HUES48 (cell line): ENCODE measurements around the gene MAZ.

Experiments
- H3K27ac ChIP-seq: one replicate; pipeline ENCODE4 v1.7.0; 2013; ENCODE audit warnings: low read depth, low read length, inconsistent platforms
- H3K27me3 ChIP-seq: 2 replicates; pipeline ENCODE4 v1.6.1; 2013; ENCODE audit warnings: mild to moderate bottlenecking, low read length; ENCODE audit not compliant: control insufficient read depth, insufficient read depth
- H3K36me3 ChIP-seq: 2 replicates; pipeline ENCODE4 v1.6.1; 2013; ENCODE audit warnings: low read length; ENCODE audit not compliant: control insufficient read depth, insufficient read depth
- H3K4me1 ChIP-seq: 2 replicates; pipeline ENCODE4 v1.6.1; 2013; ENCODE audit warnings: mild to moderate bottlenecking, low read length; ENCODE audit not compliant: control insufficient read depth, insufficient read depth
- H3K4me3 ChIP-seq: 2 replicates; pipeline ENCODE4 v1.5.1; 2013; ENCODE audit warnings: mild to moderate bottlenecking, low read depth, low read length
- H3K9ac ChIP-seq: 2 replicates; pipeline ENCODE4 v1.6.1; 2013; ENCODE audit warnings: mild to moderate bottlenecking, low read depth, low read length, moderate library complexity
- H3K9me3 ChIP-seq: 2 replicates; pipeline ENCODE4 v1.6.1; 2013; ENCODE audit warnings: low read length; ENCODE audit not compliant: control insufficient read depth, insufficient read depth

MAZ gene

GRCh38 chr16:29818082-29818481 is 11.8 kb downstream of the MAZ start:
- Histone ChIP-seq H3K4me1 (peaks cover 17% of the 10 kb centered on the region), H3K27me3 (no peaks in the 10 kb centered on the region), H3K9ac (no peak overlapping the region), H3K9me3 (no peaks in the 10 kb centered on the region), H3K4me3 (no peak overlapping the region), H3K27ac (no peak overlapping the region), H3K36me3 (peaks cover 33% of the 10 kb centered on the region)

DNA sequence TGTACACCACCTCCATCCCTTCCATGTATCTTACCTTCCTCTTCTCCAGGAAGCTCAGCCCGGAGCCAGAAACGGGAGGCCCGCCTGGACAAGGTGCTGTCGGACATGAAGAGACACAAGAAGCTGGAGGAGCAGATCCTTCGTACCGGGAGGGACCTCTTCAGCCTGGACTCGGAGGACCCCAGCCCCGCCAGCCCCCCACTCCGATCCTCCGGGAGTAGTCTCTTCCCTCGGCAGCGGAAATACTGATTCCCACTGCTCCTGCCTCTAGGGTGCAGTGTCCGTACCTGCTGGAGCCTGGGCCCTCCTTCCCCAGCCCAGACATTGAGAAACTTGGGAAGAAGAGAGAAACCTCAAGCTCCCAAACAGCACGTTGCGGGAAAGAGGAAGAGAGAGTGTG is 13.2 kb downstream of the MAZ start:
- Histone ChIP-seq H3K9me3 (no peaks in the 10 kb centered on the region), H3K27me3 (no peaks in the 10 kb centered on the region), H3K9ac (no peak overlapping the region), H3K4me3 (no peak overlapping the region), H3K36me3 (peaks cover 33% of the 10 kb centered on the region), H3K27ac (no peak overlapping the region), H3K4me1 (peaks cover 6% of the 10 kb centered on the region)

DNA sequence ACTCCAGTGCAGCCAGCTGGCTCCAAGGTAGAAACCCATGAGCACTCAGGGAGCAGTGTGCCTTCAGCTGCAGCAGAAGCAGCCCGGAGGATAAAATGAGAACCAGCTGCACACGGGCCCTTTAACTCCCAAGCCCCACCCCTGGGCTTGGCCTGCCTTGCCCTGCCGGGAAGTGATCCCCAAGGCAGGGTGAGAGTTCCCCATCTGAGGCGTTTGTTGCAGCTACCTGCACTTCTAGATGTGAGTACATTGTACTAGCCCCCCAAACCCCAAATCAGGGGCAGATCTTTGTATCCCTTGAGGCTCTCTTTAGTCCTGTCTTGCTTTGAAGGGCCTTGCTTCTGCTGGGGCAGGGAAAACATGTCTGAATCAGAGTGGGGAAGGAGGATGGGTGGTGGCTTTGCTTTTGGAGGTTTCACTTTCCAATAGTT is 14.0 kb downstream of the MAZ start, which contains the start of gene MVP:
Gene MVP, plus strand, starts transcription at position 192 of the 431 bp plus-strand sequence. CDS start 10,088 bp downstream, outside the sequence.
- H3K9me3 ChIP-seq, result no peaks in the 10 kb centered on the region
- H3K27ac ChIP-seq, result peak within 1 kb of the TSS; percentile 2
- no peaks in the 10 kb centered on the region for H3K27me3 ChIP-seq
- H3K9ac ChIP-seq, result no peak within 1 kb of the TSS
- peaks cover 4% of the 10 kb centered on the region for H3K4me1 ChIP-seq
- H3K4me3 ChIP-seq, result no peak within 1 kb of the TSS
- H3K36me3 ChIP-seq, result peaks cover 33% of the 10 kb centered on the region

- Histone ChIP-seq H3K36me3 (peaks cover 33% of the 10 kb centered on the region), H3K9me3 (no peaks in the 10 kb centered on the region), H3K27ac (peak overlapping the region; percentile 2), H3K4me3 (no peak overlapping the region), H3K4me1 (peaks cover 8% of the 10 kb centered on the region), H3K9ac (no peak overlapping the region), H3K27me3 (no peaks in the 10 kb centered on the region)
Measured at GRCh38 chr16:29820730-29821642, 14.7 kb downstream of the MAZ start.

DNA sequence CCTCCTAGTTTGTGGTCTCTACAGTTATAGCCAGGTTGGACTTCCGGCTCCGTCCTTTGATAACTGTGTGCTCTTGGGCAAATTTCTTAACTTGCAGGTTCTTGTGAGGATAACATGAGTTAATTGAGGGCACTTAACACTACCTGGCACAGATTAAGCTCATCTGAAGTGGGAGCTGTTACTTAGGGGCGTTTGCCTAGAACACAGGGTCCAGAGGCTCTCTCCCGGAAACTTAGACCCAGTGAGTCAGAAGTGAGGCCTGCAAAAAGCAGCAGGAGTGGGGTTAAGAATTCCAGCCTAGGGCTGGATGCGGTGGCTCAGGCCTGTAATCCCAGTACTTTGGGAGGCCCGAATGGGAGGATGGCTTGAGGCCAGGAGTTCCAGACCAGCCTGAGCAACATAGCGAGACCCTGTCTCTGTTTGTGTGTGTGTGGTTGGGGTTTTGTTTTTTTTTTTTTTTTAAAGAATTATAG is 15.3 kb downstream of the MAZ start:
- peak overlapping the region; percentile 2 for H3K27ac ChIP-seq
- no peaks in the 10 kb centered on the region for H3K9me3 ChIP-seq
- peaks cover 8% of the 10 kb centered on the region for H3K4me1 ChIP-seq
- peaks cover 33% of the 10 kb centered on the region for H3K36me3 ChIP-seq
- no peak overlapping the region for H3K4me3 ChIP-seq
- H3K27me3 ChIP-seq, result no peaks in the 10 kb centered on the region
- no peak overlapping the region for H3K9ac ChIP-seq

GRCh38 chr16:29824589-29825144 is 18.3 kb downstream of the MAZ start:
- no peaks in the 10 kb centered on the region for H3K27me3 ChIP-seq
- peak overlapping the region; percentile 30 for H3K27ac ChIP-seq
- no peak overlapping the region for H3K4me3 ChIP-seq
- no peaks in the 10 kb centered on the region for H3K9me3 ChIP-seq
- H3K9ac ChIP-seq, result no peak overlapping the region
- peaks cover 15% of the 10 kb centered on the region for H3K36me3 ChIP-seq
- peaks cover 8% of the 10 kb centered on the region for H3K4me1 ChIP-seq

- Histone ChIP-seq H3K4me1 (peaks cover 8% of the 10 kb centered on the region), H3K4me3 (no peak overlapping the region), H3K27ac (peak overlapping the region; percentile 30), H3K36me3 (peaks cover 8% of the 10 kb centered on the region; the same call in 1 of the 2 replicates), H3K27me3 (no peaks in the 10 kb centered on the region), H3K9ac (no peak overlapping the region), H3K9me3 (no peaks in the 10 kb centered on the region)
Measured at GRCh38 chr16:29825145-29826044, 19.1 kb downstream of the MAZ start.

DNA sequence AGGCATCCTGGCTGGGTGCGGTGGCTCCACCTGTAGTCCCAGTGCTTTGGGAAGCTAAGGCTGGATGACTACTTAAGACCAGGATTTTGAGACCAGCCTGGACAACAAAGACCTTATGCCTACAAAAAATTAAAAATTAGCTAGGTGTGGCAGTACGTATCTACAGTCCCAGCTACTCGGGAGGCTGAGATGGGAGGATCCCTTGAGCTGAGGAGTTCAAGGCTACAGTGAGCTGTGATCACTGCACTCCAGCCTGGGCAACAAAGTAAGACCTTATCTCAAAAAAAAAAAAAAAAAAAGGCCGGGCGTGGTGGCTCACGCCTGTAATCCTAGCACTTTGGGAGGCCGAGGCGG is 20.0 kb downstream of the MAZ start:
- 0 out of 2 replicates have a peak overlapping the region, but pooled peaks have one; percentile 40 for H3K9ac ChIP-seq

DNA sequence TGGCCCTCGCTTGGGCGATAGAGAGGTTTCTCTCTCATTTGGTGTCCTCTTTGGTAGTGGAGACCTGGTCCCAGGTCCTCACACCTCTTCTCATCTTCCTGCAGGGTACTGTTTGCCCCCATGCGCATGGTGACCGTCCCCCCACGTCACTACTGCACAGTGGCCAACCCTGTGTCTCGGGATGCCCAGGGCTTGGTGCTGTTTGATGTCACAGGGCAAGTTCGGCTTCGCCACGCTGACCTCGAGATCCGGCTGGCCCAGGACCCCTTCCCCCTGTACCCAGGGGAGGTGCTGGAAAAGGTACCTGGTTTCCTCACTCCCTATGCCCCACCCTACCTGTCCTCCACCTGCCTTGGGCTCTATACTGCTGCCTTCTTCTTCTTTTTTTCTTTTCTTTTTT is 24.4 kb downstream of the MAZ start:
- no peak overlapping the region for H3K27ac ChIP-seq
- no peaks in the 10 kb centered on the region for H3K27me3 ChIP-seq
- H3K9me3 ChIP-seq, result no peaks in the 10 kb centered on the region
- no peak overlapping the region for H3K4me3 ChIP-seq
- H3K36me3 ChIP-seq, result no peaks in the 10 kb centered on the region
- no peaks in the 10 kb centered on the region for H3K4me1 ChIP-seq
- H3K9ac ChIP-seq, result no peak overlapping the region

More for the DNA sequence above, 20.0 kb downstream of the MAZ start:
- Histone ChIP-seq H3K9me3 (no peaks in the 10 kb centered on the region), H3K27me3 (no peaks in the 10 kb centered on the region), H3K36me3 (no peaks in the 10 kb centered on the region), H3K4me3 (no peak overlapping the region), H3K27ac (no peak overlapping the region), H3K4me1 (peaks cover 8% of the 10 kb centered on the region)

GRCh38 chr16:29831490-29831889 is 25.2 kb downstream of the MAZ start:
- no peak overlapping the region for H3K4me3 ChIP-seq
- no peak overlapping the region for H3K27ac ChIP-seq
- no peaks in the 10 kb centered on the region for H3K36me3 ChIP-seq
- H3K27me3 ChIP-seq, result no peaks in the 10 kb centered on the region
- no peak overlapping the region for H3K9ac ChIP-seq
- no peaks in the 10 kb centered on the region for H3K9me3 ChIP-seq
- no peaks in the 10 kb centered on the region for H3K4me1 ChIP-seq
